HCT116 (cell line): ENCODE data around the gene TSPAN33. TPM values are rescaled to one million over a fixed set of nuclear protein-coding genes. Genes with fewer than 3 reads are reported as not detected.

Experiments
- ATAC-seq: fragments of 200-7000 bp; cut with Tn5 transposase; 2 replicates; pipeline ENCODE4 v1.9.1; 2020; ENCODE audit warnings: mild to moderate bottlenecking, moderate library complexity
- BruUV-seq: library from RNA; stranded (reverse); fragments of 400-500 nt; replicated peaks from 2 replicates; lab custom pipeline; 2021; lab: Mats Ljungman, UMichigan
- CTCF ChIA-PET: fragments of 300-600 bp; sonication (Branson Sonifier 250); formaldehyde crosslinking; loops from one replicate; lab custom pipeline; 2021; ENCODE audit warnings: antibody characterized with exemption; lab: Charles Lee
- POLR2A ChIA-PET: fragments of 300-600, 350-600 bp; sonication (Branson Sonifier 250); formaldehyde crosslinking; loops from one replicate; lab custom pipeline; 2021; ENCODE audit warnings: antibody characterized with exemption; lab: Charles Lee
- RAD21 ChIA-PET, 2 experiments: fragments of 300-600 bp; sonication (Branson Sonifier 250); formaldehyde crosslinking; loops; one replicate each; lab custom pipeline; 2023; ENCODE audit warnings: low total read pairs in 2 of 2; ENCODE audit not compliant: uncharacterized antibody in 2 of 2, unreplicated experiment in 2 of 2, low non-redundant PET in 1 of 2; lab: Charles Lee
- DNase-seq: peaks from one replicate; pipeline ENCODE4 v3.0.0-alpha.2; 2010; ENCODE audit warnings: low read depth, low spot score
- H2AFZ ChIP-seq: fragments of 200-600 bp; shearing (Covaris generic), sonication (generic); 2 replicates; pipeline ENCODE4 v1.6.1; 2017; ENCODE audit warnings: low read depth, mixed run types, mixed read lengths, antibody characterized with exemption, low read length; ENCODE audit not compliant: poor library complexity, severe bottlenecking
- H3K27ac ChIP-seq: 2 replicates; pipeline ENCODE4 v1.5.1; 2012; ENCODE audit warnings: low read depth, low read length
- H3K27me3 ChIP-seq: fragments of 200-600 bp; sonication (generic); 2 replicates; pipeline ENCODE4 v1.6.1; 2016; ENCODE audit warnings: mixed run types, low read length, mixed read lengths; ENCODE audit not compliant: insufficient read depth
- H3K36me3 ChIP-seq, 2 experiments: fragments of 200-500 bp in 1 of 2; fragments of 200-600 bp in 1 of 2; sonication (Bioruptor generic) in 1 of 2; sonication (generic) in 1 of 2; 2 replicates each; pipeline versions ENCODE4 v1.5.1 to v1.6.1; 2014 to 2016; ENCODE audit warnings: low read length in 2 of 2, inconsistent platforms in 1 of 2, mixed read lengths in 1 of 2, mixed run types in 1 of 2; ENCODE audit not compliant: insufficient read depth in 2 of 2, control insufficient read depth in 1 of 2
- H3K4me1 ChIP-seq, 2 experiments: fragments of 200-600 bp in 1 of 2; sonication (generic) in 1 of 2; 2 replicates each; pipeline versions ENCODE4 v1.5.1 to v1.6.1; 2012 to 2017; ENCODE audit warnings: low read length in 2 of 2, inconsistent platforms in 1 of 2, mild to moderate bottlenecking in 1 of 2, mixed read lengths in 1 of 2, mixed run types in 1 of 2, moderate library complexity in 1 of 2; ENCODE audit not compliant: insufficient read depth in 2 of 2, control insufficient read depth in 1 of 2
- H3K4me2 ChIP-seq: fragments of 200-600 bp; sonication (generic); 2 replicates; pipeline ENCODE4 v1.6.1; 2017; ENCODE audit warnings: mixed run types, low read length, mixed read lengths
- H3K4me3 ChIP-seq, 2 experiments: fragments of 200-600 bp in 1 of 2; sonication (generic) in 1 of 2; replicated peaks in 1 of 2; 2 replicates each; pipeline ENCODE4 v1.5.1; 2011 to 2016; ENCODE audit warnings: low read length in 2 of 2, control low read depth in 1 of 2, low read depth in 1 of 2, mild to moderate bottlenecking in 1 of 2, mixed read lengths in 1 of 2, mixed run types in 1 of 2
- H3K79me2 ChIP-seq: fragments of 200-600 bp; sonication (generic); 2 replicates; pipeline ENCODE4 v1.6.1; 2017; ENCODE audit warnings: mild to moderate bottlenecking, mixed run types, low read length, moderate library complexity, mixed read lengths; ENCODE audit not compliant: insufficient read depth
- H3K9ac ChIP-seq: fragments of 200-600 bp; sonication (generic); 2 replicates; pipeline ENCODE4 v1.6.1; 2016; ENCODE audit warnings: low read length, mixed read lengths
- H3K9me2 ChIP-seq: fragments of 200-600 bp; sonication (generic), shearing (Covaris generic); 2 replicates; pipeline ENCODE4 v1.6.1; 2017; ENCODE audit warnings: mixed run types, mild to moderate bottlenecking, moderate library complexity; ENCODE audit not compliant: insufficient read depth
- H3K9me3 ChIP-seq, 2 experiments: fragments of 200-500 bp in 1 of 2; fragments of 200-600 bp in 1 of 2; sonication (Bioruptor generic) in 1 of 2; sonication (generic) in 1 of 2; 2 replicates each; pipeline ENCODE4 v1.6.1; 2014 to 2017; ENCODE audit warnings: low read length in 2 of 2, mixed read lengths in 2 of 2, inconsistent platforms in 1 of 2, low read depth in 1 of 2, mild to moderate bottlenecking in 1 of 2, mixed run types in 1 of 2, moderate library complexity in 1 of 2; ENCODE audit not compliant: control insufficient read depth in 1 of 2, insufficient read depth in 1 of 2
- H4K20me1 ChIP-seq: fragments of 200-600 bp; sonication (generic), shearing (Covaris generic); 2 replicates; pipeline ENCODE4 v1.6.1; 2017; ENCODE audit warnings: mixed run types, mild to moderate bottlenecking, moderate library complexity; ENCODE audit not compliant: insufficient read depth
- CEBPB ChIP-seq: IDR thresholded peaks from 2 replicates; pipeline ENCODE4 v1.6.1; 2012; ENCODE audit warnings: low read depth
- EZH2phosphoT487 ChIP-seq: fragments of 200-600 bp; IDR thresholded peaks from 2 replicates; pipeline ENCODE4 v1.6.1; 2018; ENCODE audit warnings: antibody characterized with exemption, borderline replicate concordance
- FOSL1 ChIP-seq: IDR thresholded peaks from 2 replicates; pipeline ENCODE4 v1.6.1; 2012; ENCODE audit warnings: low read depth
- JUND ChIP-seq: IDR thresholded peaks from 2 replicates; pipeline ENCODE4 v1.6.1; 2012
- POLR2AphosphoS5 ChIP-seq: IDR thresholded peaks from 2 replicates; pipeline ENCODE4 v1.6.1; 2011; ENCODE audit warnings: mild to moderate bottlenecking, low read depth, low read length, moderate library complexity
- RAD21 ChIP-seq: IDR thresholded peaks from 2 replicates; pipeline ENCODE4 v1.6.1; 2012; ENCODE audit warnings: low read depth, mild to moderate bottlenecking
- SIN3A ChIP-seq: IDR thresholded peaks from 2 replicates; pipeline ENCODE4 v1.6.1; 2012; ENCODE audit warnings: low read depth
- SP1 ChIP-seq: IDR thresholded peaks from 2 replicates; pipeline ENCODE4 v1.6.1; 2012; ENCODE audit warnings: low read depth
- TCF7L2 ChIP-seq: IDR thresholded peaks from 2 replicates; pipeline ENCODE4 v1.7.0; 2011; ENCODE audit warnings: borderline replicate concordance, inconsistent platforms; ENCODE audit not compliant: insufficient read depth, insufficient read length; ENCODE audit errors: extremely low read depth
- YY1 ChIP-seq: IDR thresholded peaks from 2 replicates; pipeline ENCODE4 v1.6.1; 2011; ENCODE audit warnings: low read length, low read depth, moderate library complexity, mild to moderate bottlenecking; ENCODE audit not compliant: insufficient replicate concordance; ENCODE audit errors: extremely low read depth
- ZFX ChIP-seq: fragments of 450-650 bp; IDR thresholded peaks from 2 replicates; pipeline ENCODE4 v1.6.1; 2017
- ZNF274 ChIP-seq: fragments of 200-500 bp; sonication (Bioruptor generic); IDR thresholded peaks from 2 replicates; pipeline ENCODE4 v1.6.1; 2014; ENCODE audit warnings: mild to moderate bottlenecking, low read depth, low read length, inconsistent platforms
- intact Hi-C: fragments of 100-400 bp; cut with micrococcal nuclease; formaldehyde crosslinking; loops from 2 replicates; pipeline ENCODE4 v1.10.0; 2022
- total RNA-seq: library from RNA; stranded (reverse); gene quantifications from one replicate; pipeline ENCODE4 v1.2.1, GENCODE V29; 2021; ENCODE audit not compliant: unreplicated experiment
- TF ChIP-seq, protein P1 (sequence below): IDR thresholded peaks from 2 replicates; pipeline ENCODE4 v1.6.1; 2012
- TF ChIP-seq, protein P2 (sequence below): IDR thresholded peaks from 2 replicates; pipeline ENCODE4 v1.6.1; 2012; ENCODE audit warnings: low read depth

Gene TSPAN33
- total RNA-seq, 1 experiment from 2014 or later = 22.2 TPM

DNA sequence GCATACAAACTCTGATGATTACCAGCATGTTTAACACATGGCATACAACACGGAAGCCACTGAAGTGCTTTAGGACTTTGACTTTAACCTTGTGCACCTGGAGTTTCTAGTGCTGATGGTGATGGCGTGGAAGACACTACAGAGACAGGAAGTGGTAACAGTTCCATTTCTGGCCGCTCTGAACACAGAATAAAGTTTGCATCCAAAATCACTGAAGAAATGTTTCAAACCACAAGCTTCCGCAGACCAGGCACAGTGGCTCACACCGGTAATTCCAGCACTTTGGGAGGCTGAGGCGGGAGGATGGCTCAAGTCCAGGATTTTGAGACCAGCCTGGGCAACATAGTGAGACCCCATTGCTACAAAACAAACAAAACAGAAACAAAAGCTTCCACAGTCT, 49.2 kb upstream of the TSPAN33 start:
- no peaks in the 10 kb centered on the region for H3K27me3 ChIP-seq
- intact Hi-C loops = no loop called here
- no peaks in the 10 kb centered on the region for H3K9me3 ChIP-seq
- H3K79me2 ChIP-seq = no peaks in the 10 kb centered on the region
- DNase-seq = no peak
- H3K36me3 ChIP-seq = no peaks in the 10 kb centered on the region
- ChIA-PET CTCF (no interaction called here), POLR2A (no interaction called here), RAD21 (no interaction called here)
- H3K4me2 ChIP-seq = no peak overlapping the region
- no peak overlapping the region for H2AFZ ChIP-seq
- peaks cover 0 to 6% of the 10 kb centered on the region in 2 experiments; a peak in 2 of 4 replicates for H3K4me1 ChIP-seq
- H4K20me1 ChIP-seq = no peaks in the 10 kb centered on the region
- no peaks in the 10 kb centered on the region for H3K9me2 ChIP-seq
- ATAC-seq = no peak
- no peak overlapping the region for H3K27ac ChIP-seq
- H3K4me3 ChIP-seq = no peak overlapping the region
- H3K9ac ChIP-seq = no peak overlapping the region
- no TSS peak for BruUV-seq
- TF ChIP-seq EZH2phosphoT487 (no peak), TCF7L2 (no peak), JUND (no peak), ZFX (no peak), ZNF274 (no peak), POLR2AphosphoS5 (no peak), CEBPB (no peak), SIN3A (no peak), YY1 (no peak), FOSL1 (no peak), RAD21 (no peak), SP1 (no peak)
- TF ChIP-seq, protein P1, sequence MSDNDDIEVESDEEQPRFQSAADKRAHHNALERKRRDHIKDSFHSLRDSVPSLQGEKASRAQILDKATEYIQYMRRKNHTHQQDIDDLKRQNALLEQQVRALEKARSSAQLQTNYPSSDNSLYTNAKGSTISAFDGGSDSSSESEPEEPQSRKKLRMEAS = no peak
- TF ChIP-seq, protein P2, sequence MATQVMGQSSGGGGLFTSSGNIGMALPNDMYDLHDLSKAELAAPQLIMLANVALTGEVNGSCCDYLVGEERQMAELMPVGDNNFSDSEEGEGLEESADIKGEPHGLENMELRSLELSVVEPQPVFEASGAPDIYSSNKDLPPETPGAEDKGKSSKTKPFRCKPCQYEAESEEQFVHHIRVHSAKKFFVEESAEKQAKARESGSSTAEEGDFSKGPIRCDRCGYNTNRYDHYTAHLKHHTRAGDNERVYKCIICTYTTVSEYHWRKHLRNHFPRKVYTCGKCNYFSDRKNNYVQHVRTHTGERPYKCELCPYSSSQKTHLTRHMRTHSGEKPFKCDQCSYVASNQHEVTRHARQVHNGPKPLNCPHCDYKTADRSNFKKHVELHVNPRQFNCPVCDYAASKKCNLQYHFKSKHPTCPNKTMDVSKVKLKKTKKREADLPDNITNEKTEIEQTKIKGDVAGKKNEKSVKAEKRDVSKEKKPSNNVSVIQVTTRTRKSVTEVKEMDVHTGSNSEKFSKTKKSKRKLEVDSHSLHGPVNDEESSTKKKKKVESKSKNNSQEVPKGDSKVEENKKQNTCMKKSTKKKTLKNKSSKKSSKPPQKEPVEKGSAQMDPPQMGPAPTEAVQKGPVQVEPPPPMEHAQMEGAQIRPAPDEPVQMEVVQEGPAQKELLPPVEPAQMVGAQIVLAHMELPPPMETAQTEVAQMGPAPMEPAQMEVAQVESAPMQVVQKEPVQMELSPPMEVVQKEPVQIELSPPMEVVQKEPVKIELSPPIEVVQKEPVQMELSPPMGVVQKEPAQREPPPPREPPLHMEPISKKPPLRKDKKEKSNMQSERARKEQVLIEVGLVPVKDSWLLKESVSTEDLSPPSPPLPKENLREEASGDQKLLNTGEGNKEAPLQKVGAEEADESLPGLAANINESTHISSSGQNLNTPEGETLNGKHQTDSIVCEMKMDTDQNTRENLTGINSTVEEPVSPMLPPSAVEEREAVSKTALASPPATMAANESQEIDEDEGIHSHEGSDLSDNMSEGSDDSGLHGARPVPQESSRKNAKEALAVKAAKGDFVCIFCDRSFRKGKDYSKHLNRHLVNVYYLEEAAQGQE = no peak
